GM10248 (cell line): ENCODE results near the gene CSN2.

Source experiments
- CTCF ChIA-PET: fragments of 300-600 bp; sonication (Branson Sonifier 250); formaldehyde crosslinking; extraction: SDS; loops from one replicate; lab custom pipeline; 2021; ENCODE audit warnings: antibody characterized with exemption; lab: Yijun Ruan, JAX
- POLR2A ChIA-PET: fragments of 350-650 bp; sonication (Branson Sonifier 250); formaldehyde crosslinking; extraction: SDS; loops from one replicate; lab custom pipeline; 2020; ENCODE audit warnings: antibody characterized with exemption; lab: Yijun Ruan, JAX
- DNase-seq: peaks from one replicate; pipeline ENCODE4 v3.0.0; 2012; ENCODE audit errors: extremely low spot score
- TF ChIP-seq, protein P1 (sequence below): IDR thresholded peaks from 2 replicates; pipeline ENCODE4 v1.5.1; 2012; ENCODE audit warnings: mild to moderate bottlenecking, low read depth; ENCODE audit errors: extremely low read depth, missing control alignments, control extremely low read depth

The CSN2 gene

DNA sequence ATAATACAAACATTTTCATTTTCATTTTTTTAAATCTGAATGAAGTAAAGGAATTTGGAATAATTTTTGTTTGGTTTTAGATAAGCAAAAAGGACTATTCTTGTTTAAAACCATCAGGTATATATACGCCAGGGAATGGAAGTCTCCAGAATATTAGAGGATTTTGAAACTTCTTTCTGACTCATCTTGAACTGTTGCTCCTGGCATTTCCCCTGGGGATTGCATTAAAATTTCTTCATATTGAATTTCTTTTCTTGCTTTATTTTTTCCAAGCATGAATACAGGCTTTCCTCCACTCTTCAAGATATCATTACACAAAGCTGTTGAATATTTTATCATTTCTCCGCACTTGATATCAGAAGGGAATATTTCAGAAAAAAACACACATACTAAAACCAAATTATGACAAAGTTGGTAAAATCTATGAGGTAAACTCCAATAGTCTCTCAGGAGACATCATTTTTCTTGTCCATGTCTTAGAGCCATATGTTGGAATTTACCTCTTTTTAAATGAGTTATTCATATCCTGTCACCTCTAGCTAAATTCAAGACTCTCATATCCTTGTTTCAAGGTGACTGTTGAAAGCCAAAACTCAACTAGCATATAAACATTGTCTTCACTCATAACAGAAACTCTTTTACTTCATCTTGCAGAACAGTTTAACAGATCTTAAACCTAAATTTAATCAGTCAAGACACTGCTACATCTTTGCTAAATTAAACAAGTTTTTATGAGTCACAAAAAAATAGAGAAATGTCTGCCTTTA lies 55.3 kb downstream of the CSN2 start:
- DNase-seq, result peak; percentile 15
- ChIA-PET POLR2A (no interaction called here), CTCF (no interaction called here)
- TF ChIP-seq, protein P1, sequence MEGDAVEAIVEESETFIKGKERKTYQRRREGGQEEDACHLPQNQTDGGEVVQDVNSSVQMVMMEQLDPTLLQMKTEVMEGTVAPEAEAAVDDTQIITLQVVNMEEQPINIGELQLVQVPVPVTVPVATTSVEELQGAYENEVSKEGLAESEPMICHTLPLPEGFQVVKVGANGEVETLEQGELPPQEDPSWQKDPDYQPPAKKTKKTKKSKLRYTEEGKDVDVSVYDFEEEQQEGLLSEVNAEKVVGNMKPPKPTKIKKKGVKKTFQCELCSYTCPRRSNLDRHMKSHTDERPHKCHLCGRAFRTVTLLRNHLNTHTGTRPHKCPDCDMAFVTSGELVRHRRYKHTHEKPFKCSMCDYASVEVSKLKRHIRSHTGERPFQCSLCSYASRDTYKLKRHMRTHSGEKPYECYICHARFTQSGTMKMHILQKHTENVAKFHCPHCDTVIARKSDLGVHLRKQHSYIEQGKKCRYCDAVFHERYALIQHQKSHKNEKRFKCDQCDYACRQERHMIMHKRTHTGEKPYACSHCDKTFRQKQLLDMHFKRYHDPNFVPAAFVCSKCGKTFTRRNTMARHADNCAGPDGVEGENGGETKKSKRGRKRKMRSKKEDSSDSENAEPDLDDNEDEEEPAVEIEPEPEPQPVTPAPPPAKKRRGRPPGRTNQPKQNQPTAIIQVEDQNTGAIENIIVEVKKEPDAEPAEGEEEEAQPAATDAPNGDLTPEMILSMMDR, result no peak

DNA sequence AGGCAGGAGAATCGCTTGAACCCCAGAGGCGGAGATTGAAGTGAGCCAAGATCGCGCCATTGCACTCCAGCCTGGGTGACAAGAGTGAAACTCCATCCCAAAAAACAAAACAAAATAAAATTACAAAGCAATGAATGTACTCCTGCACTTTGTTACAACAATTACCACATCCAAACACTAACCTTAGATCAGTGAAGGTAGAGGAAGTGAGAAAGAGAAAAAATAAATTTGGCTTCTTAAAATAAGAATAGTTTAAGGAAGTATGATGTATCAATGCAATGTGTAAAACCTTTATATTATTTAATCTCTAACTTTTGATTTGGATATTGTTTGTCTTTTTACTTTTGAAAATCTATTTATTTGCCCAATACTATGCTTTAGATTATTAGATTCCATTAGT lies 56.3 kb downstream of the CSN2 start:
- TF ChIP-seq, protein P1, result no peak
- DNase-seq, result no peak
- ChIA-PET POLR2A (no interaction called here), CTCF (no interaction called here)

DNA sequence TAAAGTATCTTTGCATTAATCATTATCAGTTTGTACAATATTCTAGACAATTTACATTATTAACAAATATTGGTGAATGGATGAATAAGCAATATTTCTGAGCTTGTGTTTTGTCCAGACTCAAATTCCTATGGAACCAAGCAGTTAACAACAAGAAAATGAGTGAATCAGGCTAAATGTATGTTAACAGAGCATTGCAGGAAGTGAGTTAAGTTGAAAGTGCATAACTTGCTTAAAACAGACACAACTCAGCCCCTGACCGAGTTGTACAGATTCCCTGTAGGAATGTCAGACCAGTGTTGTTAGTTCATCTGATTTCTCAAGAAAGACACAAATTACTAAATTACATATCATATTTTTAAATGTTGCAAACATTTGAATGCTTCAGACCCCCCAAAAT lies 58.4 kb downstream of the CSN2 start:
- DNase-seq, result no peak
- POLR2A ChIA-PET, result no interaction called here
- TF ChIP-seq, protein P1, result no peak
- CTCF ChIA-PET, result no interaction called here
